AG20443 (cell line): Measurements from ENCODE around the gene SHOC2.

ENCODE experiments used
- DNase-seq: peaks from one replicate; pipeline ENCODE4 v3.0.0; 2012; ENCODE audit warnings: low spot score, mixed read lengths

Gene SHOC2

GRCh38 chr10:110919349-110919931 is at the start of gene SHOC2:
TSS of gene SHOC2 (plus strand) at chr10:110919604. CDS start at chr10:110964359, 44,755 bp downstream.
- peak; percentile 93 for DNase-seq

GRCh38 chr10:110870823-110871297 is 48.5 kb upstream of the SHOC2 start:
- no peak for DNase-seq

- DNase-seq = peak; percentile 98
These were observed 47.9 kb upstream of the SHOC2 start, which contains the start of gene PDCD4 for GRCh38 chr10:110871298-110872084. TSS of gene PDCD4 (plus strand) at chr10:110871928. CDS start at chr10:110876028, 4,100 bp downstream.

- peak; percentile 51 for DNase-seq
These were observed 47.0 kb upstream of the SHOC2 start for GRCh38 chr10:110872145-110872983.

- DNase-seq = no peak
These were observed 46.1 kb upstream of the SHOC2 start for GRCh38 chr10:110872984-110873923.

- no peak for DNase-seq
These were observed 45.5 kb upstream of the SHOC2 start for GRCh38 chr10:110873951-110874350.

GRCh38 chr10:110876000-110876399 is 43.4 kb upstream of the SHOC2 start:
- no peak for DNase-seq

GRCh38 chr10:110876788-110877187 is 42.6 kb upstream of the SHOC2 start:
- no peak for DNase-seq

- no peak for DNase-seq
These were observed 39.4 kb upstream of the SHOC2 start for GRCh38 chr10:110880012-110880411.

GRCh38 chr10:110881247-110881646 is 38.2 kb upstream of the SHOC2 start:
- no peak for DNase-seq

GRCh38 chr10:110881905-110882304 is 37.5 kb upstream of the SHOC2 start:
- DNase-seq = no peak

GRCh38 chr10:110883924-110884323 is 35.5 kb upstream of the SHOC2 start:
- no peak for DNase-seq

- DNase-seq = no peak
These were observed 33.3 kb upstream of the SHOC2 start for GRCh38 chr10:110885932-110886674.

- no peak for DNase-seq
These were observed 31.8 kb upstream of the SHOC2 start for GRCh38 chr10:110887560-110887959.

GRCh38 chr10:110892602-110893288 is 26.7 kb upstream of the SHOC2 start:
- DNase-seq = no peak

GRCh38 chr10:110893559-110894179 is 25.7 kb upstream of the SHOC2 start:
- peak; percentile 41 for DNase-seq

- no peak for DNase-seq
These were observed 22.2 kb upstream of the SHOC2 start for GRCh38 chr10:110897184-110897583.

- DNase-seq = no peak
These were observed 21.0 kb upstream of the SHOC2 start for GRCh38 chr10:110898391-110898790.

- no peak for DNase-seq
These were observed 18.4 kb upstream of the SHOC2 start for GRCh38 chr10:110900983-110901382.
